ENCODE results near the gene HOXA3.
A peak's percentile ranks its signal among the peaks of the same experiment; 100 is the strongest.

HOXA3 gene

DNA sequence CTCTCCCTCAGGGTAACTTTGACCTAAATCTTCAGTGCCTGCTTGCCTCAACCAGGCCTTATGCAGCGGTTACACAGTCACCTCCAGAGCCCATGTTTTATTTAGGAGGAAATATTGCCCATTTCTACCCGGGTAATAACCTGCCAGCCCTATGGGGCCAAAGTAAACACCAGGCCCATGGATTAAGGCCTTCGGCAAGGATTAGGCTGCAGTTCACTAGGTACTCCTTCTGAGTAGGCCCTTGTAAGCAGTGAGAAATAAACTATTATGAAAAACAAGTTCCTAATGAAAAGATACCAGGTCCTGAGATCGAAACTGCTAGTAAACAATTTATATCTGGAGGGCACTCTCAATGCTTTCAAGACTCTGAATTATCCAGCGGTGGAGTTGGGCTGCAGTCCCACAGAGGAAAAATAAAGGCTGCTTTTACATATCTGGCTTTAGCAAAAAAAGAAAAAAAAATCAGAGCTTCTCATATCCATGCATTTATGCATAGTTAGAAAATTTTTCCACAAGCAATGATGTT lies 25.5 kb upstream of the HOXA3 start:
- no peak for DNase-seq

GRCh38 chr7:27176962-27177794 lies 24.8 kb upstream of the HOXA3 start:
- no peak for DNase-seq

GRCh38 chr7:27176524-27176845 lies 24.1 kb upstream of the HOXA3 start:
- DNase-seq, result no peak

DNA sequence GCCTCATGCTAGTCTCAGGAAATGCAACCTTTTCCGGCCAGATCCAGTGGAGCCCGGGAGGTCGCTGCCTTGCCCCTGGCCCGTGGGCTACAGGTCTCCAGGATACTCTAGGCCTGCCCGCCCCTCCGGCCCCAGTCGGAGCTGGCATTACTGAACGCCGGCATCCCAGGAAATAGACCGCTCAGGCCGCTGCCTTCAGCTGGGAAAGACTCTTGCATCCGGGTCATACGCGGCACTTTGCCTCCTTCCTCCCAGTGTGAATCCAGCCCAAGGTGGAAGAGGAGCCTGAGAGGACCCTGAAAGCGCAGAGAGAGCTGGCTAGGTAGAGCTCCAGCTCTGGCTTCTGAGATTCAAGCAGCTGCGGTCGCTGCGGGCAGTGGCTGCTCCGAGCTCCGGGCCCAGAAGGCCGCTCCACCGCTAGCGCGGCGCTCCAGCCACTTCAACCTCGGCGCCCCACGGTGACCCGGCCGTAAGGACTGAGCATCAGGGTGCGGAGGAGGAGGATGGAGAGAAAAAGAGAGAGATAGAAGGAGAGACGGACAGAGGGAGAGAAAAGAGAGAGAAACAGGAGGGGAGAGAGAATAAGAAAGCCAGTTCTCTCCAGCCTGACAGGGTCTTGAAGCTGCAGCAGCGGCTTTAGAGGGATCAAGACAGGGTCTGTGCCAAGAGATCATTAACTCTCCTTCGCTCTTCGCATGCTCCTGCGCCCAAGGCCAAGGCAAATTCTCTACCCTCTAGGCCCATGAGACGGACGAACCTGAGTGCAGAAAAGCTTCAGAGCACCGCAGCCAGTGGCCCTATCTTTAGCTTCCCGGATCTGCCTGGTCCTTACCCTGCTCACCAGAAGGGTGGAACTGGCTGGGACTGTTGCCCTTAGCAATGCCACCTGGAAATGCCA lies 23.5 kb upstream of the HOXA3 start:
- no peak for DNase-seq

GRCh38 chr7:27174874-27175625 lies 22.7 kb upstream of the HOXA3 start:
- no peak for DNase-seq

- no peak for DNase-seq
These were observed 21.8 kb upstream of the HOXA3 start, which contains the start of gene HOXA10 for GRCh38 chr7:27173956-27174873. HOXA10 (minus strand) TSS chr7:27174320; CDS start chr7:27174306, 14 bp downstream.

DNA sequence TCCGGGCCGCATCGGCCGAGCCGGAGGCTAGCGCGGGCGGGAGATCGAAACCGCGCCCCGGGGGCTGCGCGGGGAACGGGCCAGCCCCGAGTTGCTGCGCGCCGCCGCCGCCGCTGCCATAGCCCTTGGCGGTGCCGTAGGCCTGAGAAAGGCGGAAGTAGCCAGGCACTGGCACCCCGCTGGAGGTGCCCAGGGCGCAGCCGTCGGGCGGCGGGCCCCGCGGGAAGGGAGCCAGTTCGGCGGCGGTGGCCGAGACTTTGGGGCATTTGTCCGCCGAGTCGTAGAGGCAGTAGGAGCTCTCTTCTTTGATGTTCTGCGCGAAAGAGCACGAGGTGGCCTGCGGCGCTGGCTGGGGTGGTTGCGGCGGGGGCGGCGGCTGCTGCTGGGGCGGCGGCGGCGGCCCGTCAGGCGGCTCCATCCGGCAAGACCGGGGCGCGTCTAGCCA lies 21.1 kb upstream of the HOXA3 start:
- no peak for DNase-seq

DNA sequence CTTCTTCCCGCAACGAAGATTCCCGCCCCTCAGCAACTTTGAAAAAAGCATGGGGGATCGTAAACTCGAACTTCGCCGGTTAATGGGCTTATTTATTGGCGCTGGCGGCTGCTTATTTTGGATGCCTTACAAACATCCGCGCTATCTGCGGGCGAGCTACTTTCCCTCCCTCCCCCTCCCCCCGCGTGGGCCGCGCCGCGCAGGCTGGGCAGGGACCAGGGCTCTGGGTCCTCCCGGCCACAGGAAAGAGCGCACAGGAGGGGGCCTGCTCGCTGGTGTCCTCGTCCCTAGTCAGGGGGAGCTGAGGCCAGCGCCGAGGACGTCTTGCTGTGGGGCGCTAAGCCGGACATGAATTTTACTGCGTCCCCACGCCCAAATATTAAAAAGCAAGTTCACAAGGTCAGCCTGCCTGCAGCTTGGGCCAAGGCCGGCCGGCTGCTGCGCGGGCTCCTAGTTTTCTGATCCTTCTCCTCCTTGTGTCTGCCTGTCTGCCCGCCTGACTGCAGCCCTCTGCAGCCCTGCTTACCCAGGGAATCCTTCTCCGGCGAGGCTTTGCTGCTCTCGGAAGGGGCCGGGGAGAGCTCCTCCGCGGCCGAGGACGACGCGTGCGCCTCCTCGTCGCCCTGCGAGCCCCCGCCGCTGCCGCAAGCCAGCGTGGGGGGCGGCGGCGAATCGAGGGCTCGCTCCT lies 20.6 kb upstream of the HOXA3 start:
- no peak for DNase-seq

GRCh38 chr7:27172315-27172774 lies 20.0 kb upstream of the HOXA3 start:
- no peak for DNase-seq

DNA sequence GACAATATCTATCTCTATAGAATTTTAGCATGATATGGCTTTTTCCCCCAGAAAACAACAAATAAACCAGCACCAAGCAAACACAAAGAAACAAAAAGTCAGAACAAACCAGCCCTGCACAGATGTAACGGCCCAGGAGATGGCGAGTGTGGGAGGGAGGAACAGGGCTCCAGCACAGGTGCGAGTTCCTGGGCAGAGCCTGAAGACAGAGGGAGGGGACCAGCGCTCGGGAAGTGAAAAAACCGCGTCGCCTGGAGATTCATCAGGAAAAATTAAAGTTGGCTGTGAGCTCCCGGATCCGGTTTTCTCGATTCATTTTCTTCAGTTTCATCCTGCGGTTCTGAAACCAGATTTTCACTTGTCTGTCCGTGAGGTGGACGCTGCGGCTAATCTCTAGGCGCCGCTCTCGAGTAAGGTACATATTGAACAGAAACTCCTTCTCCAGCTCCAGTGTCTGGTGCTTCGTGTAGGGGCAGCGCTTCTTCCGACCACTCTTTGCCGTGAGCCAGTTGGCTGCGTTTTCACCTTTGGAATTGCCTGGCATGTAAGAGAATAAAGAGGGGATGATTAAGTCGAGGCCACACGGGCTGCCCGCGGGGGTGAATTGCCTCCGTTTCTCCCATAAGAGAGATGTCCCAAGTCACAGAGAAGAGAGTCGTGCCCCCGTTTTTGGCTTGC lies 19.4 kb upstream of the HOXA3 start:
- no peak for DNase-seq

DNA sequence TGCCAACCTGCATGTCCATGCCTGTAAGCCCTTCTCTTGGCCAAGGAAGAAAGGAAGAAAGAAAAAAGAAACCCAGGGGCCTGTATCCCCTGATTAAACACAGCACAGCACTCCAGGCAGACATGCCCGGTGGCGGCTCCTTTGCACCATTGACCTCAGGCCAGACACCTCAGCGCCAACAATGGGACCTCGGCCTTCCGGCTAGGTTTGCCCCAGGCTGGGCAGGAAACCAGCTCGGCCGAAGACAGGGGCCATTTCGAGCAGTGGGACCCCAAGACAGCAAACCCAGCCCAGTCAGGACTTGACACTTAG lies 18.9 kb upstream of the HOXA3 start:
- DNase-seq, result no peak

DNA sequence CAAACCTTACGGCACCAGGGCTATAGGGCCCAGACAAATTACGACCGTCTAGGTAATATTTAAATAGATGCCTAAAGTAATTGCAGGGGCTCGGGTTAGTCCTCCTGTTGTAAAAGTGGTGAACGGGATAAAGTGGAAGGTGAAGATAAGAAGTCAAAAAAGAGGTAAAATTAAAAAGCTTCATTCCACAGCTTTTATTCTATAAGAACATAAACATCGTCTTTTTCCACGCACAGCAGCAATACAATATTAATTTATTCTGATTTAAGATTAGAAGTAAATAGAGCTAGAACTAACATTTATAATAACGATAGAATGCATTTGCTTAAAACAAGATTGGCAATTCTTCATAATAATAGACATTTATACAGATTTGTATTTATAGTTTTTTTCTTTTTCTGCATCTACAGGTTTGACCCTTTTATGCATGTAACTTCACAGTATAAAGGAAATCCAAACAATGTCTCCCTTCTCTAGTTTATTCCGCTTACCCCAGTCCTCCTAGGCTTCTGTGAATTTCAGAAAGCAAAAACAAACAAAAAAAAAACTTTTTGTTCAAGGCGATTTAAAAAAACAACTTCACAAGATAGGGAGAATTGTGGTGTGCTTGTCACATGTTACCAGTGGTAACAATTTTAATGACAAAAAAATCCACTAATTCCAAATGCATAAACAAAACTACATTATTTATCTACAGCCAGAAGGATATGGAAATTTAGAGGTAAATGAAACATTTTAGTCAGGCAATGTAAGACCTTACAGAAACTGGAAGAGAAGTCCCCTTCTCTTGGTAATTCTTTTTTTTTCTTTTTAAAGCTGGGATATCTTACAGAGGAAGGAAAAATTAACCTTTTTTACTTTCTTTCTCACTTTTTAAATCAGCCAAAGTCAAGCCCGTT lies 18.3 kb upstream of the HOXA3 start:
- DNase-seq, result no peak

DNA sequence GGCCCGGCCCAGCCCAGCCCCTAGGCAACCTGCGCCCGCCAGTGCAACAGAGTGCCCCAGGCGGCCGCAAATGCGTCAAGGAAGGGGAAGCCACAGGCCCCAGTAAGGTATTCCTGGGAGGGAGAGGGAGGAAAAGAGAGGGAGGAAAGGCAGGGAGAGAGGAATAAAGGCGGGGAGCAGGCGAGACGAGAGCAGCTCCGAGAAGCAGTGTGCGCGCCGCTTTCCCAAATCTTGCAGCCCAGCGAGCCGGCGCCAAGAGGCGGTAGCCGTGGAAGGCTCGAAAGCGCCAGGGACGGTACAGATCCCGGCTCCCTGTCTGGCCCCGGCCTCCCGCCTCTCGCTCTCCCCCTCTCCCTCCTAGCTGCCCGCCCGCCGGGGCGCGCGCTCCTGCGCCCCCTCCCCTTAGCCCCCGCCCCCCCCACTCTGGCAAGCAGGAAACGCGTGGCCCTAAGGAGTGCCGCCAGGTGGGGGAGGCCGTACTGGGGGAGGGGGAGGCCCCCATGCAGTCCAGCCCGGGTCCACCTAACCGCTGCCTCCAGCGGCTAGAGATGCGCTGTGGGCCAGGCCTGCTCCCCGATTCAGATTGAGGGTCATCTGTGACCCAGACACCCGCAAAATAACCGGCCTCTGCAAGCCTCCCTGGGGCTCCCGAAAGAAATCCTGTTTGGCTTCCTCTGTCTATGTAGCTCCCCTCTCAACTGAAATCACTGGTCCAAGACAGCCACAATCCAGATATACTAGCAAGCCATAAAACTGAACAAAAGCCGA lies 17.5 kb upstream of the HOXA3 start:
- peak; percentile 51 for DNase-seq

DNA sequence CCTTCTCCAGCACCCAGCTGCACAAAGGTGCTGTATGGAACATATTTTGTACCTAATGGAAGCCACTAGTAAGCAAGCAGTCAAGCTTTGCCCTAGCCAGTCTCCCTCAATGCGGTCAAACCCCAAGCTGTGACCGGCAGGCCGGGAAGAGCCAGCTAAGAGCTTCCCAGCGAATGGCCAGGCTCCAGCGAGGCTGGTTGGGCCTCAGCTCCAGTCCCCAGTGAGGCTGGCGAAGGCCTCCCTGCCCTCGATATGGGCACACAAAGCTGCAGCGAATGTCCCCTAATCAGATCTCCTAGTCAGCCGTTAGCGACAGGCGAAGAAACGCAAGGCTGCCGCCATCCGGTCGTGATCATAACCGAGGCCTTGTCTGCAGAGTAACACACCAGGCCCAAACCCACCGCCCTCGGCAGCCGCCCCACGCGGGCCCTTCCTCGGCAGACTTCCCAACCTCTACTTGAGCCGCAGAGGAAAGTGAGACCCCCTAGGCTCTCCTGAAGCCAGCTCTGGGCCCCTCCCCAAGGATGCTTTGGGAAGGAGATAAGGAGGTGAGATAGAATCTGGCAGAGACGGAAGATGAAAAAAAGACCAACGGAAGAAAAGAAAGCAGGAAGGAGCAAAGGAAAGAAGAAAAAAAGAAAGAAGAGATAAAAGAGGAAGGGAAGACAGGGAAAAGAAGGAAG lies 16.0 kb upstream of the HOXA3 start:
- peak; percentile 82 for DNase-seq

DNA sequence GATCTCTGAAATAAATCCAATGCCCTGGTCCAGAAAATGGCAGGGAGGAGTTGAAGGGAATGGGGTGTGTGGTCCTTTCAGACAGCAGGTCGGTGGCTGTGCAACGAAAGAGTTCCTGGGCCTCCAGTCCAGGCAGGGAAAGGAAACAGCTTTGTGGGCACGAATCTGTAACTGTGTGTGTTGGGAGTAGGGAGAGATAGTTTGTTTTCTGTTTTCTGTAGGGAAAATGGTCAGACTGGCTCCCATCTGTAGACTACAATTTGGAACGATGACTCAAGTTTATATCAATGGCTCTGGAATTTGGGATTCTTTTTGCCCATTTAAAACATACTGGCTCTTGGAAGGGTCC lies 15.5 kb upstream of the HOXA3 start:
- DNase-seq, result no peak

DNA sequence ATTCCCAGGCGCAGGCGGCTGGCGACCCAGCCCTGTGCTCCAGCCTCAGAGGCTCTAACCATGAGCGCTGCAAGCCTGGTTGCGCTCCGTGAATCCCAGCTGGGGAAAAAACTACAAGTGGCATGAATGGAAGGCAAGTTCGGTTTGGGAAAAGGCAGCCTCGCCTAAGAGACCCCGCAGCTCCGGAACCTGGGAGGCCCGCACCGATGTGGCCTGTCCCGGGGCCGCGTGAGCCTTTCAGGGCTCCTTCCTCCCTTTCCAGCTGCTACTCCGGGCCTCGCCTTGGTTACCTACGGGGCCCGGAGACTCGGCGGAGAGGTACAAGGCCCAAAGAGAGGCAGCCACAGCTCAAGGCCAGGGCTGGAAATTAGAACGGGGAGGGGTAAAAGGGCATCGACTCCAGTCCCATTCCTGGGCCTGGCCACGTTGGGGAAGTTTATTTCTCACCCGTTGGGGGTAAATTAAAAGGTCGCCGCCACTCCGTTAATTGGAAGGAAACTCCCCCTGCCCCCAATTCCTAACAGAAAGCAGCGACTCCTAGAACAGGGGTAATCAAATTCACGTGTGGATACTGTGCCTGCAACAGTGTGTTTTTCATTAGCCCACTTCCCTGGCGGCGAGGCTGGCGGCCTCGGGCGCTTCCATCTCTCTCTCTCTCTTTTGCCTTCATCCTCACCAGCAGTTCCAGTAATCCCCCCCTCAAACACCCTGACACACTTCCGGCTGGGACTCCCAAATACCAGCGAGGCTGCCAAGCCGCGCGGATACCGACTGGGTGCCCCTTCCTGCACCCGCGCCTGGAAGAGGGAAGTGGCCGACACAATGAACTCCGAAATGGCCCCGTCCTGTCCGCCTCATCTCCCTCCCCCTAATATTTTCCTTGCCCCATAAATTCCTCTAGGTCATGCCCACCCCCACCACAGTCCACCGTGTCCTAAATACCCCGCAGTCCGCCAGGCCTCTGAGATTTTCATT lies 14.4 kb upstream of the HOXA3 start:
- DNase-seq, result peak; percentile 52

GRCh38 chr7:27165996-27166530 lies 13.7 kb upstream of the HOXA3 start:
- DNase-seq, result no peak
